ENCODE results near the gene HOXA6. TPM values are rescaled to one million over a fixed set of nuclear protein-coding genes. Genes with fewer than 3 reads are reported as not detected.

The HOXA6 gene
- total and polyA plus RNA-seq, 9 of the 15 experiments (the other 6 are each of a cell fraction or from before 2014, with no cell fraction given), result not detected

DNA sequence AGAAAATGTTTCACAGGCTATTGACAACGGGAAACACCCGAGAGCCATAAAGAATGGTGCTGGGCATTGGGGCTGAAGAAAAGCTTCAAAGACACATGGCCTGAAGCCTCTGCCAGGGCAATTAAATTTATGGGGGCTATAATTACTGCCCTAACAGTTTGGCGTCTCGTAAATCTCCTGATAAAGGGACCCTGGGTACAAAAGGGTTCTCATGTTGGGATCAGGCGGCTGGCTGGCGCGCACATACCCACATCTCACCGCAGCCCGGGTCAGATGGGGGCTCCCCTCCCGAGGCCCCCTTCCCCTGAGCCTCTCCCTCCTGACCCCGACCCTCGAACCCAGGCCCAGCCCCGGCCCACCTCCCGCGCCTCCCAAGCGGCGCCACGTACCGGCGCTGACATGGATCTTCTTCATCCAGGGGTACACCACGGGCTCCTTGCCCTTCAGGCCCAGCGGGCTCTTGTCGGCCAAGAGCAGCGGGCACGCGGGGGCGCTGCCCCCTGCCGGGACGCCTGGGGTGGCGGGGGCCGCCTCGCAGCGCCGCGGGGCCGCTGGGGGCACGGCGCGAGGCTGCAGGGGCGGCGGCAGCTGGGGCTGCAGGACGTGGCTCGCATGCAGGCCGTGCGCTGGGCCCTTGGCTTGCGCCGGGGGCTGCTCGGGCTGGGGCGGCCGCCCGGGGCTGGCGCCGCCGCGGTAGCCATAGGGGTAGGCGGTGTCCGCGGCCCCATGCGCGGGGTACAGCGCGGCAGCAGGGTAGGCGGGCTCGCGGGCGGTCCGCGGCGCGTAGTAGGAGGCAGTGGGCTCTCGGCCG is 17.6 kb downstream of the HOXA6 start:
- Histone ChIP-seq H2AFZ (ENCODE audit: low read depth, low read length) (no peak overlapping the region), H3K4me2 (ENCODE audit: insufficient read depth, low read length) (no peak overlapping the region), H3K4me1 (replicated peaks in 1 of 2; ENCODE audit: control insufficient read depth in 2 of 2, insufficient read depth in 2 of 2, low read length in 2 of 2) (no peaks in the 10 kb centered on the region), H3K79me2 (ENCODE audit: control insufficient read depth, insufficient read depth, low read length) (no peaks in the 10 kb centered on the region), H3K9ac (ENCODE audit: insufficient read depth in 1 of 2, low read depth in 2 of 2, low read length in 2 of 2) (no peak overlapping the region), H3K9me1 (ENCODE audit: control insufficient read depth, insufficient read depth, low read length) (no peaks in the 10 kb centered on the region), H3K36me3 (ENCODE audit: control insufficient read depth, insufficient read depth, low read length) (no peaks in the 10 kb centered on the region), H4K20me1 (replicated peaks; ENCODE audit: control insufficient read depth, insufficient read depth, low read length) (no peaks in the 10 kb centered on the region; the same call in 1 of the 2 replicates), H3K9me3 (replicated peaks; ENCODE audit: control insufficient read depth, insufficient read depth, low read depth, low read length) (no peaks in the 10 kb centered on the region), H3K27me3 (ENCODE audit: control insufficient read depth in 2 of 2, insufficient read depth in 2 of 2, low read length in 2 of 2) (peaks cover 14 to 33% of the 10 kb centered on the region in 2 experiments), H3K4me3 (no peak overlapping the region), H3K27ac (ENCODE audit: extremely low read depth, low read depth, low read length) (no peak overlapping the region)
- POLR2A ChIA-PET, result no interaction called here
- no peak for FAIRE-seq
- DNase-seq (ENCODE audit: extremely low read depth in 1 of 4, low spot score in 3 of 4), result no peak
- TF ChIP-seq HES1 (IDR thresholded peaks at IDR 0.05; ENCODE audit: low read depth), result no peak
- no peak for TF ChIP-seq ATF7 (IDR thresholded peaks at IDR 0.05)
- TF ChIP-seq, protein P1, sequence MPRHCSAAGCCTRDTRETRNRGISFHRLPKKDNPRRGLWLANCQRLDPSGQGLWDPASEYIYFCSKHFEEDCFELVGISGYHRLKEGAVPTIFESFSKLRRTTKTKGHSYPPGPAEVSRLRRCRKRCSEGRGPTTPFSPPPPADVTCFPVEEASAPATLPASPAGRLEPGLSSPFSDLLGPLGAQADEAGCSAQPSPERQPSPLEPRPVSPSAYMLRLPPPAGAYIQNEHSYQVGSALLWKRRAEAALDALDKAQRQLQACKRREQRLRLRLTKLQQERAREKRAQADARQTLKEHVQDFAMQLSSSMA (CRISPR knock-in tag; IDR thresholded peaks at IDR 0.05), result no peak
- TF ChIP-seq ZNF551 (CRISPR knock-in tag; IDR thresholded peaks at IDR 0.05), result no peak
- no peak for TF ChIP-seq ZNF644 (tag; IDR thresholded peaks at IDR 0.05; ENCODE audit: low read depth)
- TF ChIP-seq, protein P2, sequence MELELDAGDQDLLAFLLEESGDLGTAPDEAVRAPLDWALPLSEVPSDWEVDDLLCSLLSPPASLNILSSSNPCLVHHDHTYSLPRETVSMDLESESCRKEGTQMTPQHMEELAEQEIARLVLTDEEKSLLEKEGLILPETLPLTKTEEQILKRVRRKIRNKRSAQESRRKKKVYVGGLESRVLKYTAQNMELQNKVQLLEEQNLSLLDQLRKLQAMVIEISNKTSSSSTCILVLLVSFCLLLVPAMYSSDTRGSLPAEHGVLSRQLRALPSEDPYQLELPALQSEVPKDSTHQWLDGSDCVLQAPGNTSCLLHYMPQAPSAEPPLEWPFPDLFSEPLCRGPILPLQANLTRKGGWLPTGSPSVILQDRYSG (tag; conservative IDR thresholded peaks at IDR 0.05; ENCODE audit: low read depth), result no peak
- no peak for TF ChIP-seq BRD4 (IDR thresholded peaks at IDR 0.05)
- no peak for TF ChIP-seq TEAD4 (IDR thresholded peaks at IDR 0.05; ENCODE audit: low read length)
- TF ChIP-seq TEAD4 (CRISPR knock-in tag; IDR thresholded peaks at IDR 0.05; ENCODE audit: borderline replicate concordance), result no peak
- TF ChIP-seq ZNF239 (CRISPR knock-in tag; IDR thresholded peaks at IDR 0.05), result no peak
- TF ChIP-seq TAF15 (IDR thresholded peaks at IDR 0.05; ENCODE audit: low read depth, low read length), result no peak
- no peak for ATAC-seq
- BruUV-seq (replicated peaks), result no TSS peak
- intact Hi-C loops (cut with micrococcal nuclease), result no loop called here
- CTCF ChIA-PET (ENCODE audit: low intra/inter-chr PET ratio), result no interaction called here
- in situ Hi-C loops (cut with MboI), result loop anchor here (5.0 kb wide), 1 partner anchor 53 kb away; no protein-coding TSS in a partner anchor
- 27% methylated on average over 17 of the region's 72 CpGs for WGBS (ENCODE audit: insufficient coverage, low coverage, missing lambda C conversion rate)
